HK-2 (cell line): ENCODE data around the gene PTPRN2.

Experiments used
- DNase-seq: peaks from one replicate; pipeline ENCODE4 v3.0.0-alpha.2; 2018; ENCODE audit not compliant: unreplicated experiment

PTPRN2 gene

DNA sequence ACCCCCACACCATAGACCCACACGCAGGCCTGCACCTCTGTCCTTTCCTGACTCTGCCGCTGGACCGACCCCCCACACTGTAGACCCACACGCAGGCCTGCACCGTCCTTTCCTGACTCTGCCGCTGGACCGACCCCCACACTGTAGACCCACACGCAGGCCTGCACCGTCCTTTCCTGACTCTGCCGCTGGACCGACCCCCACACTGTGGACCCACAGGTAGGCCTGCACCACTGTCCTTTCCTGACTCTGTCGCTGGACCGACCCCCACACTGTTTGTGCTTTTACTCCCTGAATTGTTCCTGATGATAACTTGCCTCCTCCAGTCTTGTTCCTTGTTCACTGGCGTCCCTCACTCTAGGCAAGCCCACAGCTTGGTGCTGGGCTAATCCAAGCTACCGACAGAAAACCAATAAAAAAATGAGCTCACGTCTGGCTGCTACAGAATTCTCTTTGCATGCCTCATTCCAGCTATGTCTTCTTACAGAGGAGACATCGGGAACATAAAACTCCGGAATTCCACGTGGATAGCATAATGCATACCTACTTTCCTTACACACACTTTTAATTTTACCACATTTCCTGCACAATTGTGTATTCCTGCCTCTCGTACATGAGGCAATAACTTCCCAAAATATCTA lies 494.3 kb downstream of the PTPRN2 start:
- DNase-seq, result no peak

DNA sequence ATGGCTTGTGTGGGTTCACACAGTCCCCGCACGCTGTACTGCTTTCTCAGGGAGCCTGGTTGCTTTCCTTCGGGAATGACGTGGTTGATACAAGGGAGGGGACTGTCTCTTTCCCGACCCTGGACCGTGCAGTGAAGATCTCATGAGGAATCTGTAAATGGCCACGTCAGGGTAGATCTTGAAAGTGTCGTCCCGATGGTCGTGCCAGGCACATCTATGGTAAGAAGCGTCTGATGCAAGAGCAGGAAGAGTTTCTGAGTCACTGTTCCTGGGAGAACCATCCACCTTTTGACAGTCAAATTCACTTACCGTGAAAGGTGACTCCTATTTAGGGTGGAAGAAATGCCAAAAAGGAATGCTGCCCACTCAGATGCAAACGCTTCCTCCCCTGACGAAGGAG lies 500.4 kb downstream of the PTPRN2 start:
- DNase-seq, result no peak

DNA sequence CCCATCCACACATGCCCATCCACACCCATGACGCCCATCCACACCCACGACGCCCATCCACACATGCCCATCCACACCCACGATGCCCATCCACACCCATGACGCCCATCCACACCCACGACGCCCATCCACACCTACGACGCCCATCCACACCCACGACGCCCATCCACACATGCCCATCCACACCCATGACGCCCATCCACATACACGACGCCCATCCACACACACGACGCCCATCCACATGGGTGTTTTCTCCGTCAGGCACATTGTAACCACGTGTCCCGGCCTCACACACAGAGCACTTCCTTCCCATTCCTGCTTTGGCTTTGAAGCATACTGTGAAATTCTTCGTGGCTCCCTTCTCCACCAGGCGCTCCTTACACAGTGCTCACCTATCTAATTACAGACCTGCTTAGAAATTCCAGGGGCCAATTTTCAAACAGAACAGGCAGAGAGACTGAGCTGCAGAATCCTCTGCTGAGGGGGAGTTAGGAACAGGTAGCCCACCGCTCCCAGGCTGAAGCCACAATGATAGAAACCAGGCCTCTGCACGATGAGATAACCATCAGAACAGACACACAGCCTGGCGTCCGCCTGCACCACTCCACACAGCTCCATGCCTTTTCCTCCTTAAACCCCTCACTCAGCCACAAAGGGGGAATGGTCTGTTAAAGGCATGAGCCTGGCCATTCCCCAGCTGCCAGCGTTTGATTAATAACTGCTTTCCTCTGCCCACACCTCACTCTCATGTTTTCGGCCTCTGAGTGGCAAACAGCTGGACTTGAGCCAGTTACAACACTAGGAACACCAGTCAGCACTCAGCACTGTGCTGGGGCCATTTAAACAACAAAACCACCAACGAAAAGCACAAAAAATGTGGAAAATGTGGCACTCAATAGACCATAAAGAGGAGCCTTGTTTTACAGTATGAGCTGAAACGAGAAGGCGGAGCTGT lies 501.6 kb downstream of the PTPRN2 start:
- no peak for DNase-seq

DNA sequence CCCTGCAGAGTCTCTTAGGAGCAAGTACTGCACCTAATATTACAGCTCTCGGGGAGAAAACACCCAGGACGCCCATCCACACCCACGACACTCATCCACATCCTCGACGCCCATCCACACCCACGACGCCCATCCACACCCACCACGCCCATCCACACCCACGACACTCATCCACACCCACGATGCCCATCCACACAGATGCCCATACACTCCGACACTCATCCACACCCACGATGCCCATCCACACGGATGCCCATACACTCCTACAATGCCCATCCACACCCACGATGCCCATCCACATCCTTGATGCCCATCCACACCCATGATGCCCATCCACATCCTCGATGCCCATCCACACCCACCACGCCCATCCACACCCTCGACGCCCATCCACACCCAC lies 503.1 kb downstream of the PTPRN2 start:
- DNase-seq, result no peak

DNA sequence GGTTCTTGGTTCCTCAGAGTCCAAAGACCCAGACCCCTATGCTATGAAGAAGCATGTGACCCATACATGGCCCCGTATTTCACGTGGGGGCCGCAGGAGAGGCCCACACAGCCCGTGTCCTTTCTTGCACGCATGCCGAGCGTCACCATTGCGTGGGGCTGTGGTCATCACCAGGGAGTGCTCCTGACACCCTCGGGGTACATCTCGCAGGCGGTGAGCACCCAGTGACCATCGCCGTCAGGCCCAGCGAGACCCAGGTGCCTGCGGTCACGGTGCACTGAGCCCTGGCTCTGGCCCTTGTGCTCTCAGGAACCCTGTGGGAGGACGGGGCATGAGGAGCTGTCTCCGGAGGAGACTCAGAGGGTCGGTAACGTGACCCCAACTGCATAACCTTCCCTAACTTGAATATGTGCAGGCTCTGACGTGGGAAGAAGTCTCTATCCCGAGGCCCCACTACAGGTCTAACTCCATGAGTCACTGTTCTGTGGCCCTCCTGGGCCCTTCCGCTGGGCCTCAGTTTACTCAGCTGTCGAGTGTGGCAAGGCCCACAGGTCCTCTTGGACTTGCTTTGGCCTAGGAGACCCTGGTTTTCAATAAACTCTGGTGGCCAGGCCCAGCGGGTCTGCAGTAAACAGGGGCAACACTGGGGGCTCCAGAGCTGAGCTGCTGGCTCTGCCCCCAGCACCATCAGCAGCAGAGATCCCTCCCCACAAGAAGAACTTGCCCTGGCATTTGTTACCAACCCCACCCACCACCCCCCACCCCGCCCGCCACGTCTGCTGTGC lies 503.9 kb downstream of the PTPRN2 start:
- DNase-seq, result no peak

DNA sequence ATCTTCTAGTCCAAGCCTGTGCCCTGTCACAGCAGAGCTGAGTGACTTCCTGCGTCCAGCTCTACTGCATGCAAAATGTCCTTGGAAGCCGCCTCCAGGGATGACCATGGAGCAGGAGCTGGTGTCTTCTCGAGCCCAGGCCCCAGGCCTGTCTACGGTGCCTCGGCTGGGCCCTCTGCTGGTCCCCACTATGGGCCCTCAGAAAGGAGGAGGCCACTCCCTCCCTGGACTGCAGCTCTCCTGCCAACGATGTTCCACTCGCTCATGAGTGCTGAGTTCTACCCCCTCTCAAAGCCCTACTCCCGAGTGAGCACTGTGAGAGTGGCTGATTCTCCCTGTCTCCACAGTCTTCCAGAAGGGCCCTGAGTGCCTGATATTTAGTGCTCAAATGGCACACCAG lies 504.9 kb downstream of the PTPRN2 start:
- DNase-seq, result no peak

DNA sequence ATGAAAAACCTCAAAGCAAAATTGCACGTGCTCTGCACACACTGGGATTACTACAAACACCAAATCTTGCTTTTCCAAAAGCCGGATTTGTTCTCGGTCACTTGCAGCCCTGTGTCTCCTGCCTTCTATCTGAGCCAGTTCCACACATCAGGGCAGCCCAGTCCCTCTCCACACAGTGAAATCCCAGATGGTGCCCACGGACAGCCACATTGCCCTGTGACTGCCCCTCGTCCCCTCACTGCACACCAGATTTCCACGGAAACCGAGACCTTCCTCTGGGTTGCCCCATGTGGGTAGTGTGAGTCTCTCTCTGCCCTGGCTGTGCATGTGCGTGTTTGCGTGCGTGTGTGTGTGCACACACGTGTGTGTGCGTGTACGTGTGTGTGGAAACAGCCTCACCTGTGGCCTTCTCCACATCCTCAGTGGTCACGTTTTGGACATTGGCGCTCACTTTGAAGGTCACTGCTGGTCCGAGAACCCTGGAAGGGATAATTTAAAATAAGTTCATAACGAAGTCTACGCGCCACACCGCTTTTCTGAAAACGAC lies 506.7 kb downstream of the PTPRN2 start:
- no peak for DNase-seq

DNA sequence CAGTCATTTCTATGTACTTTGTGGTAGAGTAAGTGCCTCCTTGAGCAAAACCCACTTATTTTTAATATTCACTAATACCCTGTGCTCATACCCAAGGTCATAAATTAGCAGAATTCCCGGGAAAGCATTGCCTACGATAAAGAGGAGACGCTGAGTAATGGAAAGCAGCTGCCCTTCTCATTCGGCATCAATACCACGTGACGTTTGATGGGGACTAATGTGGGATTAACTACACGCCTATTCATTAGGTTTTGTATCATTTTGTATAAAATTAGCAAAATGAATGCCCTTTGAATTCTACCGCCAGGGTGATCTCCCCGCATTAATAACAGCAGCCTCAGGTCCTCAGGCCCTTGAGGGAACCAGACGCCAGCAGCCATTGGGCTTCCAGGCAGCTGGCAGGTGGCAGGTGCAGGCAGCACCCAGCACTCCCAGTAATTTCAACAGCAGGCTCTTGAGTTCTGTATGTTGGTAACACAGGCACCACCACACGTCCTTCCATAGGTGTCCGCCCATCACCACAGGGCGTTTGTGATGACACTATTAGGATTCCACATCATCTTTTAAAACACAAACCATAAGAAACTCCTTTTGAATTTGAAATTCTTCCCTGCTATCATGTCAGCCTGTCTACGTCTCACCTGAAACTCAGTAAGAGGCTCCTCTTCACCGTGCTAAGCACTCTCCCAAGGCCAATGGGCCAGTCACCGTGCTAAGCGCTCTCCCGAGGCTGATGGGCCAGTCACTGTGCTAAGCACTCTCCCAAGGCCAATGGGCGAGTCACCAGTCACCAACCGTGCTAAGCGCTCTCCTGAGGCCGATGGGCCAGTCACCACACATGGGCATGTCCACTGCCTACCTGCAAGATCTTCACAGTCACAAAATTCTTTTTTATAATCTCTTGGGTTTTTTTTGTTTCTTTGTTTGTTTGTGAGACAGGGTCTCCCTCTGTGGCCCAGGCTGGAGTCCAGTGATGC lies 509.4 kb downstream of the PTPRN2 start:
- DNase-seq, result no peak

DNA sequence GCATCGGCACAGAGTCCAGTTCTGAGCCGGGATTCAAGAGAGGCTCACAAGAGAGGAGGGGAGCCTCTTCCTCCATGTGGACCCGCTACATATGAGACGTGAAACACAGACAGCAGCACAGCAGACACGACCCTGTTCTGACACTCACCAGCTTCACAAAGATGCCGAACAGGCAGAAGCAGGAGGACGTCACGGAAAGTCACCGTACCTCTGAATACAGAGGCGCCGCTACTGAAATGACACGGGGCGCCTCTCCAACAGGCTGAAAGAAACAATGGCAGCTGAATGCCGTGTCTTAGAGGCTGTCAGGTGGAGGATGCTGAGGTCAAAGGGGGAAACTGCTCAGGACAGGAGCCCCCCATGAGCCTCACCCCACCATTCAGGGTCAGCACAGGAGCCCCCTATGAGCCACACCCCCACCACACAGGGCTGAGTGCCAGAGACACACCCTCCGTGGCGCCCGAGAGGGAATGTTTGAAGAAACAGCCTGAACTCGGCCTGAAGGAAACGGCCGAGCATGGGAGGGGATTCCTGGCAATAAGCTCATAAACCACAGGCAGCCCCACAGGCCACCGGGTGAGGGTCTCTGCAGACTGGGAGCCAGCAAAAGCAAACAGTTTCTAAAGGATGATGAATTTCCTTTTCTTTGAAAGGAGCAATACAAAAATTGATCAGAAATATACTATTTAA lies 510.3 kb downstream of the PTPRN2 start:
- no peak for DNase-seq

DNA sequence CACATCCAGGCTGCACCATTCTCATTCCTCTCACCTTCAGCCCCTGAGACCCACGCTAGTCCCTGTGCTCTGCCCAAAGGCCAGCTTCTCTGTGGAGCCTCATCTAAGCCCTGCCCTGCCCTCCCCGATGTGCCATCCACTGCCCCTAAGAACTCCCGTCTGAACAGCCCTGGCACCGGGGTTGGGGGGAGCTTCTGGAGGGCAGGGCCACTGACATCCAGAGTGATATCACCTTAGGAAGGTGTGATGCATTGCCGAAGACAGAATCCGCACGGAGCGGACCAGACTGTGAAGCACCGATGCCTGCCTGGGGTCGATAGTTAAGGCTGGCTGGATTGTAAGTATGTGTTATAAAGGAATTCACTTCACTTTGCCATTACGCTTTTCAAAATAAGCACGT lies 511.0 kb downstream of the PTPRN2 start:
- DNase-seq, result no peak

DNA sequence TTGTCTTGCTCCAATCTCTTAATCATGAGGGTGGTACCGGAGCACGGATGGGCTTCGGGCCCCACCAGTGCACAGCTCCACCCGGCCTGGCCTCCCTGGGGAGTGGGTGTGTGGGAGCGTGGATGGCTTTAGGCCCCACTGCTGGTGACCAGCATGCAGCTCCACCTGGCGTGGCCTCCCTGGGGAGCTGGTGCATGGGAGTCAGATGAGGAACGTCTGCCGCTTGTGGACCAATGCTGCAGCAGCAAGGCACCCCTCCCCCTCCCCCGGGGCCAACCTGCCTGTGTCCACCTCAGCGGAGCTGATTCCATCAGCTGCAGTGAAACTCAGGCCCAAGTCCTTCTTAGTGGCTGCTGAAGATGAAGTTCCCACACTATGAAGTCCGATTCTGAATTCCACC lies 511.4 kb downstream of the PTPRN2 start:
- no peak for DNase-seq

DNA sequence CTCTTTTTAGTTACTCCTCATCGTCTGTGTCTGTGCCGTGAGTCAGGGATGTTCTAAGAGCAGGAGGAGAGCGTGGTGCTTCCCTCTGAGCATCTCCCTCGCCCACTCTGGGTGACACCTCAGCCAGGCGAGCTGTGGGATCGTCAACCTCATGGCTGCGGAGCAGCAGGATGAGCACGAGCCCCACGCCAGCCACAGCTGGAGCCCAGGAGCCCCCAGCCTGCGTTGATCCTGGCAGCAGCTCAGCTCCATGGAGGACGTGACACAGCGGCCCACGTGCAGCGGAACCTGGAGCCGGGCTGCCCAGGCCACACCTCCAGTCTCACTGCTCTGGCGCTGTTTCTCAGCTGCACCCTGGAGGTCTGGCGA lies 512.0 kb downstream of the PTPRN2 start:
- DNase-seq, result no peak

DNA sequence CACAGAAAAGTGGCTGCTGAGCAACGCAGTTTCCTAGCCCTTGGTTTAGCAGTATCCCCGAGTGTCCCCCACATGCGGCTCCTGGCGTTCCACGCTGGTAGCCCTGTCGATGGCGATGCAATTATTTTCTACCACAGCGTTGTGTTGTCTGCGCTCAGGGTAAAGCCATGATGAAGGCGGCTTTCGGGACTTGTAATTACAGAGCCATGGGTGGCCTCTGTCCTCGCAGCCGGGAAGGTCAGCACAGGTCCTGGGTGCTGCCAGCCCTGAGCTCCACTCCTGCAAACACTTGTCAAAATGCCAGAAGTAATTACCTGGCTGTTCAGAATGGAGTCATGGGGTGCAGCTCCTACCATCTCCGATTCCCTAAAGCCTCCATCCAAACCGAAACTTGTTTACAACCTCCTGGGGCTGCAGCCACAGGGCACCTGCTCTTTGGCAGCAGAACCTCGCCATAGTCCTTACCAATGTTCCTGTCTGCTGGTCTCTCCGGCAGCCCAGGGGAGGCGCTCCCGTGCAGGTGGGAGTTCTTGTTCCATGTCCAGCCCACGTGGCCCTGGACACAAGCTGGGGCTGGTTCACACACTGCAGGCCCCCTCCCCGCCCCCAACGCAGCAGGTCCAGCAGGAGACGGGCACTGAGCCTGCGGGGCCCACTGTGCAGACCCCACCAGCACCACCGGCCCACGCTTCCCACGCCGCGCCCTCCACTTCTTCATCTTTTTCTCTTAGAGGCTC lies 512.6 kb downstream of the PTPRN2 start:
- DNase-seq, result no peak

DNA sequence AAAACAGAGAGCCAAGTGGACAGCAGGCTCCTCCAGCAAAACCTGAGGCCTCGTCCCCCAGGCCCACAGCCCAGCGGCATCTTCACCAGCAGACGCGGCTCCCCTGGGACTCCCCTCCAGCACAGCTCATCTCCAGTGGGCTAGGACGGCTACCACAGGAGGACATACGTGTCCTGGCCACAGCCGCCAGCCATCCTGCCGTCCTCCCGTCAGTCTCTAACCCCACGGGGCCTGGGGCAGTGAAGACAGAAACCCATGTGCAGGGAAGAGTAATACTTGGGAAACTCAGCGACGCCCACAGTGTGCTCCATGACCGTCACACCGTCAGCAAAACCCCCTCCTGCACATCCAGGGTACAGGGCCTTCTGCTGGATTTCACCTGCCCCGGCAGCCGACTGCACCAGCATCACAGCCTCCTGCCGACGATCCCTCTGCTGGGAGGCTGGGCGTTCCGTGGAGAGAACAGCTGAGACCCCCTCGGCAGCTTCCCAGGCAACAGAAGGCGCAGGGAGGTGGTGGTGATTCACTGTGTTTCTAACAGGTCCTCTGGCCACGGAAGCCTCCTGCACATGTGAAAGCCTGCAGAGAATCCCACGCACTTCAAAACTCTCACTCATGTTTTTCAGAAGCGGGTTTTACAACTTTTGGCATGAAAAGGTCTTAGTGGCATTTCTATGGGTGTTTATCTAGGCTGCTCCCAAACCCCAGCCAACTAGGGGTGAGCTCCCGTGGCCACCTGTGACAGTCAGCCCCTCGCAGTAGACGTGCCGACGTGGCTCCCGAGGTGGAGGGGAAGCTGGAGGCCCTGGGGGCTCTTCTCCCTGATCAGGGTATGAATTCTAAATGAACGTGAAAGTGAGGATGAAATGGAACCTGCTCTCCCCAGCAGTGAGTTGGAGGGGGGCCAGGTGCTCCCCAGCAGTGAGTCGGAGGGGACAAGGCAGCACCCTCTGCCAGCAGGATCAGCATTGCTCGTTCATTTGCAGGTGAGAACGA lies 513.5 kb downstream of the PTPRN2 start:
- no peak for DNase-seq

DNA sequence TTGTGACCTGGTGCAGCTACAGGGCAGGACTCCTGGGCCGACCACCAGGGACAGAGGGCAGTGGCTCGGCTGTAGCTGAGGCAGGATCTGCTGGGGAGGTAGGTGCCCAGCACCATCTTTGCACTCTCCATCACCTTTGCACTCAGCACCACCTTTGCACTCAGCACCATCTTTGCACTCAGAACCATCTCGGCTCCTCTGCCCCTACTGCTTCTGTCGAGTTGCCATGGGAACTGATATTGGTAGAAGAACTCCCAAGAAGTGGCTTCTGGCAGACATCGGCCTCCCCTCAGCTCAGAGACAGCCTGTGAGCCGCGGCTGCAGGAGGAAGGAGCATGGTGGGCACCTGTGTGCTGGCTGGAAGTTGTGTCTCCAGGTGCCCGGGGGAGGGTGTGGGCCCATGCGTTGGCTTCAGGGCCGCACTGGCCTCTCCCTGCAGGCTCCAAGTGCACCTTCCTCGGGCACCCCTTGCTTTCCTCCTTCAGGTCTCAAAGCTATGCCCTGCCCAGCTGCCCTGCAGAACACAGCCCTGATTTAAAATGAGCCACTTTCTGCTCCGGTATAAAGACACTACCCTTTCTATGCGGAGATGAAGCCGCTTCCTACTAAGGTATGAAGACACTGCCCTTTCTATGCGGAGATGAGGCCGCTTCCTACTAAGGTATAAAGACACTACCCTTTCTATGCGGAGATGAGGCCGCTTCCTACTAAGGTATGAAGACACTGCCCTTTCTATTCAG lies 514.5 kb downstream of the PTPRN2 start:
- DNase-seq, result no peak

DNA sequence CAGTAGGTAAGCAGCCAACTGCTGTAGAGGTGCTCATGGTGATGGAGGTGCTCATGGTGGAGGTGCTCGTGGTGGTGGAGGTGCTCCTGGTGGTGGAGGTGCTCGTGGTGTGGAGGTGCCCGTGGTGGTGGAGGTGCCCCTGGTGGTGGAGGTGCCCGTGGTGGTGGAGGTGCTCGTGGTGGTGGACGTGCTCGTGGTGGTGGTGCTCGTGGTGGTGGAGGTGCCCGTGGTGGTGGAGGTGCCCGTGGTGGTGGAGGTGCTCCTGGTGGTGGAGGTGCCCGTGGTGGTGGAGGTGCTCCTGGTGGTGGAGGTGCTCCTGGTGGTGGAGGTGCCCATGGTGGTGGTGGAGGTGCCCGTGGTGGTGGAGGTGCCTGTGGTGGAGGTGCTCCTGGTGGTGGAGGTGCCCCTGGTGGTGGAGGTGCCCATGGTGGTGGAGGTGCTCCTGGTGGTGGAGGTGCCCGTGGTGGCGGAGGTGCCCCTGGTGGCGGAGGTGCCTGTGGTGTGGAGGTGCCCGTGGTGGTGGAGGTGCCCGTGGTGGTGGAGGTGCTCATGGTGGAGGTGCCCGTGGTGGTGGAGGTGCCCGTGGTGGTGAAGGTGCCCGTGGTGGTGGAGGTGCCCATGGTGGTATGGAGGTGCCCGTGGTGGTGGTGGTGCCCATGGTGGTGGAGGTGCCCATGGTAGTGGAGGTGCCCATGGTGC lies 517.3 kb downstream of the PTPRN2 start:
- DNase-seq, result no peak

DNA sequence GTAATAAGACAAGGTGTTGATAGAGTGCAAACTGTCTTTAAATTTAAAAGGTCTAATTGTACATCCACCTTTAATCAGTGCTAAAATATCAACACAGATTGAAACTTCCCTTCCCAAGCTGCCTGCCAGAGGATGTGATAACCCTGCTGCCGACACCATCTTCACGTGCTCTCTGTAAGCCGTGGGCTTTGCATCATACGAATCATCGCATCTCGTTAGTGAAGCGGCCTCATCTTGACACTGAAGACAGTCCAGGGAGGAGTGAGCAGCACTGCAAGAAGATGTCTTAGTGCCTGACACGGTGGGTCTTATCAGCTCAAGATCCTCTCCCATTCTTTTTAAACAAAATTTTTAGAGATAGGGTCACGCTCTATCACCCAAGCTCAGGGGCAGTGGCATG lies 518.8 kb downstream of the PTPRN2 start:
- no peak for DNase-seq
